ENCODE results near the gene KCNJ1.

GRCh38 chr11:128904303-128904655 is 37.2 kb upstream of the KCNJ1 start:
- no peak for TF ChIP-seq CTCF (IDR thresholded peaks at IDR 0.05)
- no peak for TF ChIP-seq POLR2A (IDR thresholded peaks at IDR 0.05)
